Subcutaneous abdominal adipose tissue (tissue), 5 donors: ENCODE measurements around the gene UBL7.

Source experiments
- H3K27ac ChIP-seq: one replicate; pipeline ENCODE4 v1.7.0; 2013; ENCODE audit warnings: low read depth, mild to moderate bottlenecking, inconsistent platforms, low read length, moderate library complexity
- H3K27me3 ChIP-seq, 5 donors: one replicate each; pipeline ENCODE4 v1.7.0; 2013; ENCODE audit warnings: low read length in 5 of 5, inconsistent platforms in 1 of 5; ENCODE audit not compliant: control insufficient read depth in 5 of 5, insufficient read depth in 4 of 5
- H3K36me3 ChIP-seq, 5 donors: one replicate each; pipeline ENCODE4 v1.7.0; 2013; ENCODE audit warnings: low read length in 5 of 5; ENCODE audit not compliant: control insufficient read depth in 5 of 5, insufficient read depth in 5 of 5
- H3K4me1 ChIP-seq, 5 donors: one replicate each; pipeline ENCODE4 v1.7.0; 2013; ENCODE audit warnings: low read length in 5 of 5, mild to moderate bottlenecking in 3 of 5, moderate library complexity in 1 of 5; ENCODE audit not compliant: control insufficient read depth in 5 of 5, insufficient read depth in 5 of 5
- H3K4me3 ChIP-seq, 5 donors: one replicate each; pipeline ENCODE4 v1.7.0; 2013; ENCODE audit warnings: low read length in 5 of 5, low read depth in 1 of 5
- H3K9ac ChIP-seq, 5 donors: one replicate each; pipeline ENCODE4 v1.7.0; 2013; ENCODE audit warnings: low read length in 5 of 5, mild to moderate bottlenecking in 4 of 5, moderate library complexity in 3 of 5
- H3K9me3 ChIP-seq, 5 donors: one replicate each; pipeline ENCODE4 v1.7.0; 2013; ENCODE audit warnings: low read length in 5 of 5; ENCODE audit not compliant: control insufficient read depth in 5 of 5
- donor health status: healthy.
- donor health status: healthy.
- donor health status: healthy.
- donor health status: healthy.
- donor health status: healthy.

Gene UBL7

DNA sequence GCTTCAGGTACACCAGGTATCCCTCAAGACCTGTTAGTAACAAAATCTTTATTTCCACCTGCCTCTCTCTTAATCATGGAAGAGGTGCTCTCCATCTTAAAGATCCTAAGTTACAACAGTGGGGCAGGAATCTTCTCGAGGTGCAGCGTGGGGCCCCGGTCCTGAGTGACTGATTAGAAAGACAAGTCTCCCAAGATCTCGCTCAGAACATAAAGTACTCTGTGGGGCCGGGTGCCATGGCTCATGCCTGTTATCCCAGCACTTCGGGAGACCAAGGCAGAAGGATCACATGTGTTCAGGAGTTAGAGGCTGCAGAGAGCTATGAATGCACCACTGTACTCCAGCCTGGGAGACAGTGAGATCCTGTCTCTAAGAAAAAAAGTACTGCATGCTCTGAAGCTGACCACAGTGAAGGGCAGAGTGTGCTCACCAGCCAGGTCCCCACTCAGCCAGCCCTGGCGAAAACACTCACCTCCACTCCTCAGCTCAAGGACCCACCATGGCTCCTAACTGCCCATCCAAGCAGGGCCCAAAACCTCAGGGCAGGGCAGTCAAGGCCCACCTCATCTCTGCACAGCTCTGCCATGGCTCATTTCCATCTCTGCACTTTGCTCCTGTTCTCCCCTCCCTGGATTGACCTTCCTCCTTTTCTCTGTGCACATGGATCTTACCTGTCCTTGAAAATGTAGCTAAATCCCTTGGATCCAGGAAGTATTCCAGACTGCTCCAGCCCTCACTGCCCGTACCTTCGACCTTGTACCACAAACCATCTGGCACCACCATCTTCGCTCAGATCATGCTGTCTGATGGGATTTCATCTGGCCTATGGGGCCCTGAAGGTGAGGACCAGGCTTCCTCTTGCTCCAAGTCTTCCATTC is 34.3 kb downstream of the UBL7 start:
- H3K4me1 ChIP-seq = peaks cover 0 to 27% (median 22%) of the 10 kb centered on the region in 5 donors

DNA sequence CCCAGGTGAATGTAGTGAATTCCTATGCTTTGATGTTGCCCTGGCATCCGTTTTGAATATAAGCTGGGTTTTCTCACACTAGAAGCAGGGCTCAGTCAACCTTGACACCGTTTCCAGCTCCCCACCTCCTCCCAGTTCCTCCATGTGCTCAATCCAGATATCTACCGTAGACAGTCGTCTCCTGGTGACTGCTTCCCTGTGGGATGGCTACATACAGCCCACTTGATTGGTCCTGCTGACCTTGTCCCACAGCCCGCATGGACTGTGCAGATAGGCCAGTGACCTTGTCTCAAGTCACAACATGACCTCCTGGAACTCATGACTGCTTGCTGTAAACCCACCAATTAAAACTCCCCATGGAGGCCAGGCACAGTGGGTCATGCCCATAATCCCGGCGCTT is 35.3 kb downstream of the UBL7 start:
- Histone ChIP-seq H3K9ac (no peak overlapping the region), H3K4me3 (no peak overlapping the region), H3K27ac (no peak overlapping the region), H3K4me1 (peaks cover 0 to 27% (median 22%) of the 10 kb centered on the region in 5 donors), H3K27me3 (no peaks in the 10 kb centered on the region), H3K36me3 (no peaks in the 10 kb centered on the region), H3K9me3 (no peaks in the 10 kb centered on the region)

More for the DNA sequence above, 34.3 kb downstream of the UBL7 start:
- H3K9me3 ChIP-seq = no peaks in the 10 kb centered on the region
- no peaks in the 10 kb centered on the region for H3K36me3 ChIP-seq
- H3K9ac ChIP-seq = no peak overlapping the region
- peaks cover 0 to 2% (median 0%) of the 10 kb centered on the region in 5 donors for H3K27me3 ChIP-seq
- H3K4me3 ChIP-seq = no peak overlapping the region
- H3K27ac ChIP-seq = no peak overlapping the region

DNA sequence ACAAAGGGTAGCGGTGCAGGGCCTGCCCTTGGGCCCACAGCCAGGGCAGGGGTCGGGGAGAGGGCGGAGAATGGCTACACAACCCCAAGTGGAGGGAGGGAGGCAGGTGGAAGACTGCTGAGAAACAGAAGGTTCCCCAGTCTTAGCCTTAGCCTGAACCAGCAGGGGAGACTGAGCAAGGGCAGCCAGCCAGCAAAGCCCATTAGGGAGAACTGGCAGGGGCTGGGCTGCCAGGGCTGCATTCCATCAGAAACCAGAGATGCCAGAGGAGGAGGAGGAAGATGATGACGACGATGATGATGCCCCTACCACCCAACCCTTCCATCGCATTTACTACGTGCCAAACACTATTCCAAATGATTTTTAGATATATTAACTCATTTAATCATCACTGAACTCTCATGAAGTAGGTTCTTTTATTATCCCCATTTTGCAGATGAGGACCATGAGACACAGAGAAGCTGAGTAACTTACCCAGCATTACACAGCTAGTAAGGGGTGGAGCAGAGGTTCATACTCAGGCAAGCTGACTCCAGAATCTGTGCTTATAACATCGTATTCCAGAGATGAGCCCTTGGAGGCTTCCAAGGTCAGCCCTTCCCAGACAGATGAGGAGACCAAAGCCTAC is 35.9 kb downstream of the UBL7 start:
- Histone ChIP-seq H3K4me1 (peaks cover 0 to 30% (median 22%) of the 10 kb centered on the region in 5 donors), H3K9me3 (no peaks in the 10 kb centered on the region), H3K27ac (no peak overlapping the region), H3K4me3 (no peak overlapping the region), H3K36me3 (no peaks in the 10 kb centered on the region), H3K9ac (no peak overlapping the region), H3K27me3 (no peaks in the 10 kb centered on the region)

DNA sequence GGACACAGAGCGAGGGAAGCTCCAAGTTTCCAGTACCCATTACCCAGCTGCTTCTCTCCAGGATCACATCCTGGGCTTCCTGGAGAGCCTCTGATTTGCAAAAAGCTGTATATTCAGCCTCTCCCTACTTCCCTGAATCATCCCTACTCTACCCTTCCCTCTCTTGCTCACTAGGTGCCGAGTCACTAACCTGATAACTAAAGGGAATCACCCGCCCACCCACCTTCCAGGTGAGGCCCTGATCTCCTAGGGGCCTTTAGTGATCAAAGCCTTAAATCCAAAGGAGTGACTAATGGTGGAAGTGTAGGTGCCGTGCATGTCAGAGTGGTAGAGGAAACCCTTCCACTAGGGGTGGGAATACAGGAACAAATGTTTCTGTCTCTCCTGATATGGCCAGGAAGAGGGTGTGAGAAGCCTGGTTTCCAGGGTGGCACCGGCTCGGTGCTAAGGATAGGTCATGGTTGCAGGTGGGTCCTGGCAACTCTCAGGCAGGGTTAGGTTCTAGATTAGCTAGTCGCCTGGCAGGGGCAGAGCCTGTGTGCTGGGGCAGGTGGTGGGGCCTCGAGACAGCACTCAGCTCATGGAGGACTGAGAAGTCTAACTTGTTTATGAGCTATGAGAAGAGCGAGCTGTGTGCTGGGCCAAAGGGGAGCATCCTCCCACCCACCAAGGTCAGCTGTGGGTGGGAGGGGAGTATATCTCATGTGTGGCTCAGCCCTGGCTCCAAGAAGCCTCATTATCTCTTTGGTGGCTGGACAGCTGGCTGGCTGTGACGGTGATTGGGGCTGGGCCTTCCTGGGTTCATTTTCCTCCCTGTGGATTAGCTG is 37.3 kb downstream of the UBL7 start:
- Histone ChIP-seq H3K27ac (peak overlapping the region; percentile 54), H3K4me3 (no peak overlapping the region), H3K9me3 (no peaks in the 10 kb centered on the region), H3K4me1 (peaks cover 0 to 29% (median 15%) of the 10 kb centered on the region in 5 donors), H3K36me3 (no peaks in the 10 kb centered on the region), H3K9ac (no peak overlapping the region), H3K27me3 (no peaks in the 10 kb centered on the region)

DNA sequence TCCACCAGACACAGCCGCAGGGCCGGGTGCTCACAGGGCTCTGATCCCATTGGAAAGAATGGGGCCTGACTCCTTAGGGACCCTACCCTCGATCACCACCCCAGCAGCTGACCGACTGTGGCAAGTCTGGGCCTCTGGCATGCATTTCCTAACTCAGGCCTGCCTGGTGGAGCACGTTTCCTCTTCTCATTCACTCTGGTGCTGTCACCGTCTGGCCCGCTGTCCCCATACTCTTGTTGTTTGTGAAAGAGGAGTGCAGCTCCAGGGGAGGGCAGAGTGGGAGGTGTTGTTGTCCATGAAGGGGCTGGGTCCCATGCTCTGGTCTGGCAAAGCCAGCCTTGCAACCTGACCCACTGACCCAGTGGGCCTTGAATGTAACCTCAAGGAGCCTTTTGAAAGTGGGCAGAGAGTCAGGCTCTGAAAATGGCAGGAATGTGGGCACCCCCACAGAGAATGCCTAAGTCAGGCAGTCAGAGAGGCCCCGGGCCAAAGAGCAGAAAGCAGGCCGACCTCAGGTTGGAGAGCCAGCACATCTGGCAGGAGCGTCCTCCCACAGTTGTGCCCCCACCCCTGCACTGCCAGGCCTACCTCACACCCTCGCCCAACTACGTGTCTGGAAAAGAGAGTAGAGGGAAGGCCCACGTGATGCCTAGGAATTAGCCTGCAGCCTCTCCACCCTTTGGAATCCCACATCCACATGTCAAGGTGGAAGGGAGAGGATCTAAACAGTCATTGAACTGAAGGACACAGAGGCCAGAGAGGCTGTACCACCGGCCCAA is 38.1 kb downstream of the UBL7 start:
- peak overlapping the region in 1 of 5 donors; percentile 43 for H3K9ac ChIP-seq

DNA sequence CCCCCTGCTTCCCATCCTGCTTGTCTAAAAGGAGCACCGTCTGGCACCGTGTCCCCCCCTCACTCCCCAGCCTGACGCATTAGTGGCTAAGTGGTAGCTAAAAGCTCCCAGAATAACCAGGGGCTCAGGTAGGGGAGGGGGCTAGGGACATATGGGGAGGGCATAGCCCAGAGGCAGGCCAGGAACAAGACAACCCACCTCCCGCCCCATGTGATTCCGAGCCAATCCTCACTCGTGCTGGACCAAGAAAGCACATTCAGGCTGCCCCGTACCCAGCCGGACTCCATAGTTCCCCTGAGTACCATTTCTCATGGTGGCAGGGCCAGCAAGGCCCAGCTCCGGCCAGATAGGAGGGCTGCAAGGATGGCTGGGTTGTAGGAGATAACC is 38.7 kb downstream of the UBL7 start:
- H3K9me3 ChIP-seq = no peaks in the 10 kb centered on the region
- H3K9ac ChIP-seq = peak overlapping the region in 1 of 5 donors; percentile 43
- peaks cover 0 to 24% (median 16%) of the 10 kb centered on the region in 5 donors for H3K4me1 ChIP-seq
- H3K4me3 ChIP-seq = no peak overlapping the region
- H3K36me3 ChIP-seq = no peaks in the 10 kb centered on the region
- H3K27me3 ChIP-seq = no peaks in the 10 kb centered on the region
- peak overlapping the region; percentile 54 for H3K27ac ChIP-seq

More for the DNA sequence above, 38.1 kb downstream of the UBL7 start:
- H3K4me1 ChIP-seq = peaks cover 0 to 24% (median 13%) of the 10 kb centered on the region in 5 donors
- no peaks in the 10 kb centered on the region for H3K27me3 ChIP-seq
- H3K4me3 ChIP-seq = no peak overlapping the region
- no peaks in the 10 kb centered on the region for H3K9me3 ChIP-seq
- H3K27ac ChIP-seq = peak overlapping the region; percentile 54
- no peaks in the 10 kb centered on the region for H3K36me3 ChIP-seq

DNA sequence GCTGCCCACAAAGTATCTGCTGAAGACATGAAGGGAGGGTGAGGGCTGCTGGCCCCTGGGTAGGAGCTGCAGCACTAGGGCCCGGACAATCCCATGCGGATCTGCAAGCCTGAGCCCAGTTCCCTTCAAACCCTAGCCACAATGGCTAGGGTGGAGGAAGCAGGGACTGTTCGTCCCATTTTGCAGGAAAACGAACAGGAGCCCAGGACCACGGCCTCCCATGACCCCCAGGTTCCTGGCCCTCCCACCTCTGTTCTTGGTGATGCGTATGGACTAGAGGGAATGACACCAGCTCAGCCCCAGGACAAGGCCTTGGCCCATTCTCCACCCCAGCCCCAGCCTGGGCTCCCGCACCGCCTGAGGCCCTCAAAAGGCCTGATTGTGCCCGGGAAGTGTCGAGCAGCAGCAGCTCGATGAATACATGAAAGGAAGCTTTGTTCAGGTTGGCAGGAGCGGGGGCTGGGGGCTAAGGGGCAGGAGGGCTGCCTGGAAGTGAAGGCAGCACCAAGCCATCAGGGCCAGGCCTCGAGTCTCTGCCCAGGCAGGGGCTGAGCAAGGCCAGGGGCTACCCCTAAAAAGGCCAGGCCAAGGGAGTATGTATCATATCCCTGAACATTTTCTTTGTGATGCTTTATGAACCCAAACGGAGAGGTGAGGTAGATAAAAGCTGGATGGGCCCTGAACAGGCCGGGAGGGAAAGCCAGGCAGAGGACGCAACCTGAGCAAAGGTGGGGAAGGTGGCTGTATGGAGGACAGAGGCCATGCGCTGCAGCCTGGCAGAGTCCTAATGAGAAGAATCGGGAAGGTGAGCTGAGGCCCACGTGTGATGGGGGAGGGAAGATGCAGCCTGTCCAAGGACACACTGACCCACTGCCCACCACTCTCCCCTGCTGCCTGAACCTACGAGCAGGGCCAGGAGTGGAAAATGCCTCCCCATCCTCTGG is 39.4 kb downstream of the UBL7 start:
- no peak overlapping the region for H3K4me3 ChIP-seq
- H3K27ac ChIP-seq = no peak overlapping the region
- no peaks in the 10 kb centered on the region for H3K27me3 ChIP-seq
- H3K9me3 ChIP-seq = no peaks in the 10 kb centered on the region
- peaks cover 0 to 27% (median 19%) of the 10 kb centered on the region in 5 donors for H3K4me1 ChIP-seq
- peak overlapping the region in 1 of 5 donors; percentile 43 for H3K9ac ChIP-seq
- H3K36me3 ChIP-seq = no peaks in the 10 kb centered on the region

DNA sequence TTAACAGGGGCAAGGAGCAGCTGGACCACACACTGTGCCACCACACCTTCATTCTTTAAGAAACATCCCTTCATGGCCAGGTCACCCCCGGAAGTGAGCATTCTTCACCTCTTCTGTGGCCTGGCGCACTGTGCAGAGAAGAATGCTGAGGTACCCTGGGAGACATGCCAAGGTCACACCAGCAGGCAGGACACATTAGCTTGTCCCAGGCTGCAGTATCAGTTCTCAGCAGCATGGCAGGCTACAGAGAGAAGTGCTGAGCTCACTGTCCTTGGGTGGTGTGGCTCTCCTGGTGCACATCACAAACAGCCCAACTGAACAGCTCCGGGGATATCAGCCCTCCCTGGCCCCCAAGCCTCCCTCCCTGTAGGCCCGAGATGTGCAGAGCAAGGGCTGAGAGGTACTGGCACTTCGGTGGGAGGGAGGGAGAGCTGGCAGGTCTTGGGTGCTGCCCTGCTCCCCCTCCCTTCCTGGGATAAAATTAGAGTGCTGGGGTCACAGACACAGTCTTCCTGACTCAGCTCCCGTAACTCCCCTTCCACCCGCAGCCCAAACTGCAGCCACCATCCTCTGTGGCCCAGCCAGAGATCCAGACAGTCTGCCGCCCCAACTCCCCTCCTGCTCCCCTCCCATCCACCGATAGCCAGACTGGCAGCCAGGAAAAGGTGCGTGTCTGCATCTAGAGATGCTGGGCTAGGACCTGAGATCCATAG is 40.6 kb downstream of the UBL7 start:
- Histone ChIP-seq H3K4me3 (no peak overlapping the region), H3K27me3 (no peaks in the 10 kb centered on the region), H3K9ac (no peak overlapping the region), H3K27ac (no peak overlapping the region), H3K36me3 (peaks cover 0 to 3% (median 0%) of the 10 kb centered on the region in 5 donors), H3K4me1 (peaks cover 0 to 27% (median 19%) of the 10 kb centered on the region in 5 donors), H3K9me3 (no peaks in the 10 kb centered on the region)
